ENCODE data around the gene CELSR3. TPM values are rescaled to one million over a fixed set of nuclear protein-coding genes. Genes with fewer than 3 reads are reported as not detected.

The CELSR3 gene
- total RNA-seq, 2 donors from 2014 or later, result 0.65 to 0.67 TPM

DNA sequence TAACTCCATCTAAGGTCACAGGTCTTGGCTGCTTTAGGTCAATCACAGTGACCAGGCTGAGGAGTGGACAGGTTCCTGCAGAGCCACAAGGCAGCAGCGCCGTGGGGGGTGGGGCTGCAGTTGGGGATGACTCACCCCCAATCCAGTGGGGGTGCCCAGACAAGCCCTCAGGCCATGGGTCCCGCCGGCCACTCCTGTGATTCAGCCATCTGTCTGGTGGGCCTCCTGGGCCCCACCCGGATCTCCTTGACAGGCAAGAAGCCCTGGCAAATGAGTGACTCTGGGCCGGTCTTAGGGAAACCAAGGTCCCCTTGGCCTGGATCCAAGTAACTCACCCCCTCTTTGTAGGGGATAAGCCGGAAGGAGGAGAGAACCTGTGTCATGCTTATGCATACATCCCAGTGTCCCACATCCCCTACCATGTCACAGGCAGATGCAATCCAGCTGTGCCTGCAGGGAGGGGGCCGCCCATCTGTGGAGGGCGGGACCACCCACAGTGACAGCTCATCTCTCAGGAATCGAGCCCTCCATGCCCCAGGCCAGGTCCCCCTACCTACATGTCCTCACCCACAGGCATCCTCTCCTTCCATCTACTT is 67.1 kb downstream of the CELSR3 start:
- peak; percentile 93 for DNase-seq (ENCODE audit: low spot score)
- intact Hi-C loops (cut with DNase I), result no loop called here

DNA sequence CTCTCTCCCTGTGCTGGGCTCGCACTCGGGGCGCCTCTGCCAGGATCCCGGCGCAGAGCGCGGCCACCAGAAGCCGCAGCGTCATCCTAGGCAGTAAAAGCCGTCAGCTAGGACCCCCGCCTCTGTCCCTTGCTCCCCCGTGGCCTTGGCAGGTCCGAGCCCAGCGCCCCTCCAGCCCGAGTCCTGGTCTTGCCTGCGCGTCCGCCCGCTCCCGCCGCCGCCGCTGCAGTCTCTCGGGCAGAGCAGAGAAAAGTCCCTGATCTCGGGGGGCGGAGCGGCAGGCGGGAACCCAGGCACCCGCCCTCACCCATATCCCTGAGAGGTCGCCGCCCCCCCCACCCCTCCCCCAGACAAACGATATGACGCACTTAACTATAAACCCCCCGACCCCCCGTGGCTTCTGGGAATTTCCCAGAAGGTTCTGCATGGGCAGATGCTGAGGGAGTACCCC is 67.6 kb downstream of the CELSR3 start, which contains the start of gene COL7A1:
TSS of gene COL7A1 (minus strand) at position 255 of the 451 bp plus-strand sequence. CDS start at position 85, 170 bp downstream.
- intact Hi-C loops (cut with DNase I), result no loop called here
- no peak for DNase-seq (ENCODE audit: low spot score)

- intact Hi-C loops (cut with DNase I), result no loop called here
Observed at GRCh38 chr3:48594417-48595049, 68.2 kb downstream of the CELSR3 start.

DNA sequence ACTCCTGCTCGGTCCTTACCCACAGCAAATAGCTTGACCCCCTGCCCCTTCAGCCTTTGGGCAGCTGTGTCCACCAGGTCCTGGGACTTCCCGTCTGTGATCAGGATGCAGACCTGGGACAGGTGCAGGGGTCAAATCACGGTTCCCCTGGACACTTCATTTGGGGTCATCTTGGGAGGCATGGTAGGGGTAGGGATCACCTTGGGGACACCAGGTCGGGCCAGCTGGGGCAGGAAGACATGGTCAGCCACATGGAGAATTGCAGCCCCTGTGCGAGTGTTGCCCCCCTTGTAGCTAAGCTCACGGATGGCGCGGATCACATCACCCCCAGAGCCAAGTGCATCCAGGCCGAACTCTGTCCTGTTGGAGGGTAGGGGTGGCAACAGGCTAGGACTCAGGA is 69.3 kb downstream of the CELSR3 start:
- no peak for DNase-seq (ENCODE audit: low spot score)
- intact Hi-C loops (cut with DNase I), result no loop called here

More at GRCh38 chr3:48594417-48595049, 68.2 kb downstream of the CELSR3 start:
- no peak for DNase-seq (ENCODE audit: low spot score)

- DNase-seq (ENCODE audit: low spot score), result no peak
- intact Hi-C loops (cut with DNase I), result no loop called here
Observed at GRCh38 chr3:48592519-48593087, 70.1 kb downstream of the CELSR3 start.

DNA sequence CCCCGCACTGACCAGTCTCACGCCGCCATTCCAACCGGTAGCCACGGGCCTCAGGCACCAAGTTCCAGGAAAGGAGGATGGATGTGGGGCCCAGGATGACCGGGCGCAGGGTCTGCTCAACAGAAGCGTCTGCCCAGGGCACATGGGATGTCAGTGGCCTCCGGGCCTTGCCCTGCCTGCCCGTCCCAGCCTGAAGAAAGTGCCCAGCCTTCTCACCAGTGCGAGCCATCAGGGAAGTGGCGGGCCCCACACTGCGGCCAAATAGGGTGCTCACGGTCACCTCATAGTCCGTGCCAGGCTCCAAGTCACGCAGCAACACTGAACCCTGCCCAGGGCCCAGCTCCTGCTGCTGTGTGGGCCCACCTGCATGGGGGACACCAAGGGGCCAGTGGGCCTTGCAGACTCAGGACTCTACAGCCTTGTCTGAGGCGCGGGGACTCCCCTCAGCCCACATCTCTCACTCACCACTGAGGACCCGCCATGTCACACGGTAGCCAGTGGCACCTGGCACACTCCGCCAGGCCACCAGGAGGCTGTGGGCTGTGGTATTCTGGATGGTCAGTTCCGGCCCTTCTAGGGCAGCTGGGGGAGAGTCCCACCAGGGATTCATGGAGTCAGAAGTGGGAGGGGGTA is 70.7 kb downstream of the CELSR3 start:
- intact Hi-C loops (cut with DNase I), result no loop called here
- DNase-seq (ENCODE audit: low spot score), result no peak

DNA sequence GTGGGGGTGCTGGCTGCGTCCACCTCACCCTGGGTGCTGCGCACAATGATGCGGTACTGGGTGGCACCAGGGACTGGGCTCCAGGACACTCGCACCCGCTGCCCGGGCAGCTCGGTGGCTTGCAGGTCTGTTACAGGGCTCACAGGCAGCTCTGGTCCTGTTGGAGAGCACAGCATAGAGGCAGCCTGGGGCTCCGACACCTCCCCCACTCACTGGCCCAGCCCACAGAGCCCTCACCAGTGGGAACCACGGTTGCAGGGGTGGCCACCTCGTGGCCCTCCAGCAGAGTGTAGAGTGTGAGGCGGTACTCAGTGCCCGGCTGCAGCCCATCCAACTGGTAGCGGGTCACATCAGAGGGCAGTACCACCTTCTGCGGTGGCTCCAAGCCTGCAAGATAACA is 71.2 kb downstream of the CELSR3 start:
- intact Hi-C loops (cut with DNase I), result no loop called here
- DNase-seq (ENCODE audit: low spot score), result no peak

- intact Hi-C loops (cut with DNase I), result no loop called here
- DNase-seq (ENCODE audit: low spot score), result no peak
Observed at GRCh38 chr3:48588230-48588629, 74.5 kb downstream of the CELSR3 start.

- DNase-seq (ENCODE audit: low spot score), result no peak
- intact Hi-C loops (cut with DNase I), result no loop called here
Observed at GRCh38 chr3:48587686-48588085, 75.0 kb downstream of the CELSR3 start.

Small RNA genes lying within 50 kb of the gene (microRNA-seq; reads per million reads assigned to microRNA genes)
- gene MIR4793 (ENCODE audit: borderline microRNAs expressed in 2 of 2), result 0 to 0.32 reads per million in 2 donors

Other genes with a start within 250 kb of the CELSR3 start
- 10 to 100 TPM; 76.4 to 76.7 TPM for gene PLXNB1, start 232.8 kb downstream of the CELSR3 start, total RNA-seq
- 10 to 100 TPM; 13.0 to 16.2 TPM for gene CCDC51, start 222.8 kb downstream of the CELSR3 start, total RNA-seq
- gene TMA7, start 222.6 kb downstream of the CELSR3 start, total RNA-seq, result 100 to 1,000 TPM; 112 to 178 TPM
- gene ATRIP, start 216.1 kb downstream of the CELSR3 start, total RNA-seq, result 1 to 10 TPM; 6.2 to 6.3 TPM
- gene SHISA5, start 158.7 kb downstream of the CELSR3 start, total RNA-seq, result 100 to 1,000 TPM; 142 to 147 TPM
- 1 to 10 TPM; 2.0 to 4.5 TPM for gene PFKFB4, start 106.1 kb downstream of the CELSR3 start, total RNA-seq
- not detected for gene UCN2, start 99.1 kb downstream of the CELSR3 start, total RNA-seq
- gene COL7A1, start 67.6 kb downstream of the CELSR3 start, total RNA-seq, result 1 to 10 TPM; 4.2 to 5.3 TPM
- 100 to 1,000 TPM; 134 to 135 TPM for gene UQCRC1, start 53.2 kb downstream of the CELSR3 start, total RNA-seq
- not detected for gene TMEM89, start 41.1 kb downstream of the CELSR3 start, total RNA-seq
- 10 to 100 TPM in 1 of 2 donors, 1 to 10 TPM in 1; 7.0 to 11.7 TPM for gene SLC26A6, start 27.4 kb downstream of the CELSR3 start, total RNA-seq
- gene NCKIPSD, start 23.0 kb upstream of the CELSR3 start, total RNA-seq, result 10 to 100 TPM; 14.0 to 19.8 TPM
- gene IP6K2, start 54.3 kb upstream of the CELSR3 start, total RNA-seq, result 10 to 100 TPM; 24.6 to 33.1 TPM
- gene PRKAR2A, start 185.0 kb upstream of the CELSR3 start, total RNA-seq, result 10 to 100 TPM; 49.6 to 69.6 TPM
- gene SLC25A20, start 236.0 kb upstream of the CELSR3 start, total RNA-seq, result 10 to 100 TPM; 10.8 to 19.5 TPM

Measured in posterior vena cava (tissue), 2 donors.